Right lobe of liver (tissue), 4 donors: Measurements from ENCODE around the gene PRKCQ.

Source experiments
- CTCF ChIP-seq, 4 donors: fragments of 200-600 bp in 3 of 4; fragments of 450-650 bp in 1 of 4; IDR thresholded peaks; one replicate each; pipeline versions ENCODE4 v1.5.1 to v1.8.0; 2016 to 2022; ENCODE audit warnings: antibody characterized with exemption in 4 of 4, mild to moderate bottlenecking in 2 of 4
- POLR2A ChIP-seq: fragments of 450-650 bp; IDR thresholded peaks from one replicate; pipeline ENCODE4 v1.6.1; 2017; ENCODE audit warnings: antibody characterized with exemption, mild to moderate bottlenecking
- donor health status: DM: no; HTN: no; CAD: no.
- donor health status: DM: no; HTN: no; CAD: no.
- donor health status: DM: no; HTN: yes; CAD: no.

- TF ChIP-seq CTCF (IDR thresholded peaks at IDR 0.05): no peak
- TF ChIP-seq POLR2A: no peak
Observed at GRCh38 chr10:6431186-6431585, 148.9 kb downstream of the PRKCQ start.
